ENCODE data around the gene UACA. TPM values are rescaled to one million over a fixed set of nuclear protein-coding genes. Genes with fewer than 3 reads are reported as not detected.
"Not testable (repeated sequence)": the region's sequence is repeated elsewhere in the genome, so short reads cannot be mapped to it uniquely, and the experiment has no call there.

UACA gene
- total RNA-seq, 6 experiments from 2014 or later, result 119 to 309 (median 142) TPM

- TF ChIP-seq, protein P1, sequence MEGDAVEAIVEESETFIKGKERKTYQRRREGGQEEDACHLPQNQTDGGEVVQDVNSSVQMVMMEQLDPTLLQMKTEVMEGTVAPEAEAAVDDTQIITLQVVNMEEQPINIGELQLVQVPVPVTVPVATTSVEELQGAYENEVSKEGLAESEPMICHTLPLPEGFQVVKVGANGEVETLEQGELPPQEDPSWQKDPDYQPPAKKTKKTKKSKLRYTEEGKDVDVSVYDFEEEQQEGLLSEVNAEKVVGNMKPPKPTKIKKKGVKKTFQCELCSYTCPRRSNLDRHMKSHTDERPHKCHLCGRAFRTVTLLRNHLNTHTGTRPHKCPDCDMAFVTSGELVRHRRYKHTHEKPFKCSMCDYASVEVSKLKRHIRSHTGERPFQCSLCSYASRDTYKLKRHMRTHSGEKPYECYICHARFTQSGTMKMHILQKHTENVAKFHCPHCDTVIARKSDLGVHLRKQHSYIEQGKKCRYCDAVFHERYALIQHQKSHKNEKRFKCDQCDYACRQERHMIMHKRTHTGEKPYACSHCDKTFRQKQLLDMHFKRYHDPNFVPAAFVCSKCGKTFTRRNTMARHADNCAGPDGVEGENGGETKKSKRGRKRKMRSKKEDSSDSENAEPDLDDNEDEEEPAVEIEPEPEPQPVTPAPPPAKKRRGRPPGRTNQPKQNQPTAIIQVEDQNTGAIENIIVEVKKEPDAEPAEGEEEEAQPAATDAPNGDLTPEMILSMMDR (IDR thresholded peaks at IDR 0.05), result no peak
- Mint-ChIP-seq H3K4me1 (ENCODE audit: low read depth) (peaks cover 25% of the 10 kb centered on the region), H3K27ac (no peak overlapping the region), H3K9me3 (peaks cover 32% of the 10 kb centered on the region), H3K27me3 (ENCODE audit: insufficient read depth) (peaks cover 10% of the 10 kb centered on the region; the same call in 1 of the 2 replicates), H3K4me3 (no peak overlapping the region), H3K36me3 (ENCODE audit: low read depth) (peaks cover 40% of the 10 kb centered on the region)
- DNase-seq, result no peak
Measured at GRCh38 chr15:70625011-70625410, 138.3 kb downstream of the UACA start.

DNA sequence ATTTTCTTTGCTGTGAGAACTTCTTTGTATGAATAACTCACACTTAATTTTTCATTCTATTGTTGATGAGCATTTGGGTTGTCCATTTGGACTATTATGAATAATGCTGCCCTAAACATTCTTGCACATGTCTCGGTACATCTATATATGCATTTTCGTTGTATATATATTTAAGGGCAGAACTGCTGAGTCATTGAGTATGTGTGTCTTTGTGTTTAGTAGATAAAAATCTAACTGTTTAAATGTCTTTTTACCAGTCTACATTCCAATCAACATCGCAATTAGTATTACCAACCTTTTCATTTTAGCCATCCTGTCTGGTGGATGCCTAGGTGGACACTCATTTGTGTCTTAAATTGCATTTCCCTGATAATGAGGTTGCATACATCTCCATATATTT lies 144.4 kb downstream of the UACA start:
- TF ChIP-seq, protein P1 (IDR thresholded peaks at IDR 0.05), result no peak
- H3K9me3 Mint-ChIP-seq, result peaks cover 25% of the 10 kb centered on the region
- no peak overlapping the region for H3K4me3 Mint-ChIP-seq
- no peak overlapping the region for H3K27ac Mint-ChIP-seq
- H3K36me3 Mint-ChIP-seq (ENCODE audit: low read depth), result peaks cover 40% of the 10 kb centered on the region
- peaks cover 4% of the 10 kb centered on the region for H3K27me3 Mint-ChIP-seq (ENCODE audit: insufficient read depth)
- peaks cover 27% of the 10 kb centered on the region for H3K4me1 Mint-ChIP-seq (ENCODE audit: low read depth)
- DNase-seq, result no peak

DNA sequence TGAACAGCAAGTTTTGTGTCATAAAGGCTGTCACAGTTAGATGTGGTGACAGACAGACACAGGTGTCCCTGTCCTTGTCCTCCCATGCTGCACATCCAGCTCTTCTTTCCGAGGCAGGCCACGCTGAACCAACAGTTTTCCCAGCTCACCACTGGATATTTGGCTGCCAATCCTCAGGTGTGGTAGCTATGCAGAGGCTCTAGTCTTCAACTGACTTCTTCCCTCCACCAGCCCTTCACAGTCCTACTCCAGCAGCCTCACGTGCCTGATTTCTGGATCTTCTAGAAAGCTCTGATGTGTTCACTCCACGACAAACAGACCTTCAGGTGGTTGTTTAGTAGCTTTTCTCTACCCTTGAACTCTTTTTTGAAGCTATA lies 145.5 kb downstream of the UACA start:
- H3K27ac Mint-ChIP-seq, result no peak overlapping the region; the same call in 1 of the 2 replicates
- H3K36me3 Mint-ChIP-seq (ENCODE audit: low read depth), result peaks cover 32% of the 10 kb centered on the region
- peaks cover 17% of the 10 kb centered on the region for H3K9me3 Mint-ChIP-seq
- no peak overlapping the region for H3K4me3 Mint-ChIP-seq
- no peak for DNase-seq
- H3K4me1 Mint-ChIP-seq (ENCODE audit: low read depth), result peaks cover 27% of the 10 kb centered on the region
- peaks cover 4% of the 10 kb centered on the region for H3K27me3 Mint-ChIP-seq (ENCODE audit: insufficient read depth)
- TF ChIP-seq, protein P1 (IDR thresholded peaks at IDR 0.05), result no peak

- no peak for DNase-seq
- Mint-ChIP-seq H3K4me3 (no peak overlapping the region), H3K4me1 (ENCODE audit: low read depth) (peaks cover 27% of the 10 kb centered on the region), H3K9me3 (peaks cover 12% of the 10 kb centered on the region), H3K36me3 (ENCODE audit: low read depth) (peaks cover 26% of the 10 kb centered on the region), H3K27ac (no peak overlapping the region), H3K27me3 (ENCODE audit: insufficient read depth) (peaks cover 4% of the 10 kb centered on the region)
- TF ChIP-seq, protein P1 (IDR thresholded peaks at IDR 0.05), result no peak
Measured at GRCh38 chr15:70617076-70617910, 146.1 kb downstream of the UACA start.

GRCh38 chr15:70616311-70616756 lies 147.0 kb downstream of the UACA start:
- not testable (repeated sequence) for H3K4me3 Mint-ChIP-seq; H3K9me3 Mint-ChIP-seq; H3K27ac Mint-ChIP-seq; DNase-seq; H3K27me3 Mint-ChIP-seq (ENCODE audit: insufficient read depth)
- Mint-ChIP-seq H3K36me3 (ENCODE audit: low read depth) (peaks cover 25% of the 10 kb centered on the region), H3K4me1 (ENCODE audit: low read depth) (peaks cover 27% of the 10 kb centered on the region)
